HCT116 (cell line): ENCODE data around the gene GMDS. TPM values are rescaled to one million over a fixed set of nuclear protein-coding genes. Genes with fewer than 3 reads are reported as not detected.

Experiments used
- ATAC-seq: fragments of 200-7000 bp; cut with Tn5 transposase; 2 replicates; pipeline ENCODE4 v1.9.1; 2020; ENCODE audit warnings: mild to moderate bottlenecking, moderate library complexity
- BruUV-seq: library from RNA; stranded (reverse); fragments of 400-500 nt; replicated peaks from 2 replicates; lab custom pipeline; 2021; lab: Mats Ljungman, UMichigan
- CTCF ChIA-PET: fragments of 300-600 bp; sonication (Branson Sonifier 250); formaldehyde crosslinking; loops from one replicate; lab custom pipeline; 2021; ENCODE audit warnings: antibody characterized with exemption; lab: Charles Lee
- POLR2A ChIA-PET: fragments of 300-600, 350-600 bp; sonication (Branson Sonifier 250); formaldehyde crosslinking; loops from one replicate; lab custom pipeline; 2021; ENCODE audit warnings: antibody characterized with exemption; lab: Charles Lee
- RAD21 ChIA-PET, 2 experiments: fragments of 300-600 bp; sonication (Branson Sonifier 250); formaldehyde crosslinking; loops; one replicate each; lab custom pipeline; 2023; ENCODE audit warnings: low total read pairs in 2 of 2; ENCODE audit not compliant: uncharacterized antibody in 2 of 2, unreplicated experiment in 2 of 2, low non-redundant PET in 1 of 2; lab: Charles Lee
- DNase-seq: peaks from one replicate; pipeline ENCODE4 v3.0.0-alpha.2; 2010; ENCODE audit warnings: low read depth, low spot score
- H2AFZ ChIP-seq: fragments of 200-600 bp; shearing (Covaris generic), sonication (generic); 2 replicates; pipeline ENCODE4 v1.6.1; 2017; ENCODE audit warnings: low read depth, mixed run types, mixed read lengths, antibody characterized with exemption, low read length; ENCODE audit not compliant: poor library complexity, severe bottlenecking
- H3K27ac ChIP-seq: 2 replicates; pipeline ENCODE4 v1.5.1; 2012; ENCODE audit warnings: low read depth, low read length
- H3K27me3 ChIP-seq: fragments of 200-600 bp; sonication (generic); 2 replicates; pipeline ENCODE4 v1.6.1; 2016; ENCODE audit warnings: mixed run types, low read length, mixed read lengths; ENCODE audit not compliant: insufficient read depth
- H3K36me3 ChIP-seq, 2 experiments: fragments of 200-500 bp in 1 of 2; fragments of 200-600 bp in 1 of 2; sonication (Bioruptor generic) in 1 of 2; sonication (generic) in 1 of 2; 2 replicates each; pipeline versions ENCODE4 v1.5.1 to v1.6.1; 2014 to 2016; ENCODE audit warnings: low read length in 2 of 2, inconsistent platforms in 1 of 2, mixed read lengths in 1 of 2, mixed run types in 1 of 2; ENCODE audit not compliant: insufficient read depth in 2 of 2, control insufficient read depth in 1 of 2
- H3K4me1 ChIP-seq, 2 experiments: fragments of 200-600 bp in 1 of 2; sonication (generic) in 1 of 2; 2 replicates each; pipeline versions ENCODE4 v1.5.1 to v1.6.1; 2012 to 2017; ENCODE audit warnings: low read length in 2 of 2, inconsistent platforms in 1 of 2, mild to moderate bottlenecking in 1 of 2, mixed read lengths in 1 of 2, mixed run types in 1 of 2, moderate library complexity in 1 of 2; ENCODE audit not compliant: insufficient read depth in 2 of 2, control insufficient read depth in 1 of 2
- H3K4me2 ChIP-seq: fragments of 200-600 bp; sonication (generic); 2 replicates; pipeline ENCODE4 v1.6.1; 2017; ENCODE audit warnings: mixed run types, low read length, mixed read lengths
- H3K4me3 ChIP-seq, 2 experiments: fragments of 200-600 bp in 1 of 2; sonication (generic) in 1 of 2; replicated peaks in 1 of 2; 2 replicates each; pipeline ENCODE4 v1.5.1; 2011 to 2016; ENCODE audit warnings: low read length in 2 of 2, control low read depth in 1 of 2, low read depth in 1 of 2, mild to moderate bottlenecking in 1 of 2, mixed read lengths in 1 of 2, mixed run types in 1 of 2
- H3K79me2 ChIP-seq: fragments of 200-600 bp; sonication (generic); 2 replicates; pipeline ENCODE4 v1.6.1; 2017; ENCODE audit warnings: mild to moderate bottlenecking, mixed run types, low read length, moderate library complexity, mixed read lengths; ENCODE audit not compliant: insufficient read depth
- H3K9ac ChIP-seq: fragments of 200-600 bp; sonication (generic); 2 replicates; pipeline ENCODE4 v1.6.1; 2016; ENCODE audit warnings: low read length, mixed read lengths
- H3K9me2 ChIP-seq: fragments of 200-600 bp; sonication (generic), shearing (Covaris generic); 2 replicates; pipeline ENCODE4 v1.6.1; 2017; ENCODE audit warnings: mixed run types, mild to moderate bottlenecking, moderate library complexity; ENCODE audit not compliant: insufficient read depth
- H3K9me3 ChIP-seq, 2 experiments: fragments of 200-500 bp in 1 of 2; fragments of 200-600 bp in 1 of 2; sonication (Bioruptor generic) in 1 of 2; sonication (generic) in 1 of 2; 2 replicates each; pipeline ENCODE4 v1.6.1; 2014 to 2017; ENCODE audit warnings: low read length in 2 of 2, mixed read lengths in 2 of 2, inconsistent platforms in 1 of 2, low read depth in 1 of 2, mild to moderate bottlenecking in 1 of 2, mixed run types in 1 of 2, moderate library complexity in 1 of 2; ENCODE audit not compliant: control insufficient read depth in 1 of 2, insufficient read depth in 1 of 2
- H4K20me1 ChIP-seq: fragments of 200-600 bp; sonication (generic), shearing (Covaris generic); 2 replicates; pipeline ENCODE4 v1.6.1; 2017; ENCODE audit warnings: mixed run types, mild to moderate bottlenecking, moderate library complexity; ENCODE audit not compliant: insufficient read depth
- CEBPB ChIP-seq: IDR thresholded peaks from 2 replicates; pipeline ENCODE4 v1.6.1; 2012; ENCODE audit warnings: low read depth
- ELF1 ChIP-seq: IDR thresholded peaks from 2 replicates; pipeline ENCODE4 v1.6.1; 2012; ENCODE audit warnings: low read depth, borderline replicate concordance
- EZH2 ChIP-seq: fragments of 200-600 bp; sonication (generic); IDR thresholded peaks from 2 replicates; pipeline ENCODE4 v1.6.1; 2017; ENCODE audit warnings: antibody characterized with exemption, mixed run types
- EZH2phosphoT487 ChIP-seq: fragments of 200-600 bp; IDR thresholded peaks from 2 replicates; pipeline ENCODE4 v1.6.1; 2018; ENCODE audit warnings: antibody characterized with exemption, borderline replicate concordance
- POLR2A ChIP-seq: IDR thresholded peaks from 2 replicates; pipeline ENCODE4 v1.7.0; 2011; ENCODE audit warnings: borderline replicate concordance; ENCODE audit not compliant: insufficient read depth, insufficient read length; ENCODE audit errors: extremely low read depth
- POLR2AphosphoS5 ChIP-seq: IDR thresholded peaks from 2 replicates; pipeline ENCODE4 v1.6.1; 2011; ENCODE audit warnings: mild to moderate bottlenecking, low read depth, low read length, moderate library complexity
- RAD21 ChIP-seq: IDR thresholded peaks from 2 replicates; pipeline ENCODE4 v1.6.1; 2012; ENCODE audit warnings: low read depth, mild to moderate bottlenecking
- SIN3A ChIP-seq: IDR thresholded peaks from 2 replicates; pipeline ENCODE4 v1.6.1; 2012; ENCODE audit warnings: low read depth
- TCF7L2 ChIP-seq: IDR thresholded peaks from 2 replicates; pipeline ENCODE4 v1.7.0; 2011; ENCODE audit warnings: borderline replicate concordance, inconsistent platforms; ENCODE audit not compliant: insufficient read depth, insufficient read length; ENCODE audit errors: extremely low read depth
- YY1 ChIP-seq: IDR thresholded peaks from 2 replicates; pipeline ENCODE4 v1.6.1; 2011; ENCODE audit warnings: low read length, low read depth, moderate library complexity, mild to moderate bottlenecking; ENCODE audit not compliant: insufficient replicate concordance; ENCODE audit errors: extremely low read depth
- ZFX ChIP-seq: fragments of 450-650 bp; IDR thresholded peaks from 2 replicates; pipeline ENCODE4 v1.6.1; 2017
- ZNF274 ChIP-seq: fragments of 200-500 bp; sonication (Bioruptor generic); IDR thresholded peaks from 2 replicates; pipeline ENCODE4 v1.6.1; 2014; ENCODE audit warnings: mild to moderate bottlenecking, low read depth, low read length, inconsistent platforms
- intact Hi-C: fragments of 100-400 bp; cut with micrococcal nuclease; formaldehyde crosslinking; loops from 2 replicates; pipeline ENCODE4 v1.10.0; 2022
- total RNA-seq: library from RNA; stranded (reverse); gene quantifications from one replicate; pipeline ENCODE4 v1.2.1, GENCODE V29; 2021; ENCODE audit not compliant: unreplicated experiment
- TF ChIP-seq, protein P1 (sequence below): IDR thresholded peaks from 2 replicates; pipeline ENCODE4 v1.6.1; 2012
- TF ChIP-seq, protein P2 (sequence below): IDR thresholded peaks from 2 replicates; pipeline ENCODE4 v1.6.1; 2011; ENCODE audit warnings: mild to moderate bottlenecking, low read length, moderate library complexity; ENCODE audit not compliant: insufficient replicate concordance; ENCODE audit errors: extremely low read depth
- TF ChIP-seq, protein P3 (sequence below): IDR thresholded peaks from 2 replicates; pipeline ENCODE4 v1.6.1; 2012; ENCODE audit warnings: low read depth

GMDS gene
- total RNA-seq, 1 experiment from 2014 or later: 34.4 TPM

DNA sequence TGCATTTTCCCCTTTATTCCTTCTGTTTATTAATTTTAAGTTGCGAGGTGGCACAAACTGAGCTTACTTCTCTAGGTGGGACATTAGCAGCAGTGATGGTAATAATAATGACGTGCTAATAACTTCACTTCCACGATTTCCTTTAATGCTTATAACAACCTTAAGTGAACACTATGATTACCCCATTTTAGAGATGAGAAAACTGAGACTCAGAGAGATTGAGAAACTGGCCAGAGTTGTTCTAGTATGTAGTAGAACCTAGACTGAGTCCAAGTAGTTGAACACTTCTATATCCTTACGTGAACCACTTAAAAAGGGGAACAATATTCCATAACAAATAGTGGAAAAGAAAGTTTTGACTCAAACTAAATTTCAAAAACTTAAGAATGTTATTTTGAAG lies 297.5 kb downstream of the GMDS start:
- TF ChIP-seq EZH2 (no peak), ELF1 (no peak), EZH2phosphoT487 (no peak), SIN3A (no peak), POLR2A (no peak), CEBPB (no peak)
- TF ChIP-seq, protein P1, sequence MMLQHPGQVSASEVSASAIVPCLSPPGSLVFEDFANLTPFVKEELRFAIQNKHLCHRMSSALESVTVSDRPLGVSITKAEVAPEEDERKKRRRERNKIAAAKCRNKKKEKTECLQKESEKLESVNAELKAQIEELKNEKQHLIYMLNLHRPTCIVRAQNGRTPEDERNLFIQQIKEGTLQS: no peak
- TF ChIP-seq, all 23 proteins: peak for 0
- Histone ChIP-seq H3K4me2 (no peak overlapping the region), H3K79me2 (no peaks in the 10 kb centered on the region), H3K9ac (no peak overlapping the region), H3K9me3 (no peaks in the 10 kb centered on the region), H3K36me3 (no peaks in the 10 kb centered on the region), H3K4me1 (peaks cover 0 to 8% of the 10 kb centered on the region in 2 experiments; a peak in 2 of 4 replicates), H4K20me1 (no peaks in the 10 kb centered on the region), H3K9me2 (no peaks in the 10 kb centered on the region), H3K4me3 (no peak overlapping the region), H2AFZ (no peak overlapping the region), H3K27me3 (no peaks in the 10 kb centered on the region), H3K27ac (no peak overlapping the region)
- ATAC-seq: no peak
- CTCF ChIA-PET: no interaction called here
- no peak for DNase-seq
- POLR2A ChIA-PET: no interaction called here
- RAD21 ChIA-PET: no interaction called here
- BruUV-seq: no TSS peak
- intact Hi-C loops: no loop called here

DNA sequence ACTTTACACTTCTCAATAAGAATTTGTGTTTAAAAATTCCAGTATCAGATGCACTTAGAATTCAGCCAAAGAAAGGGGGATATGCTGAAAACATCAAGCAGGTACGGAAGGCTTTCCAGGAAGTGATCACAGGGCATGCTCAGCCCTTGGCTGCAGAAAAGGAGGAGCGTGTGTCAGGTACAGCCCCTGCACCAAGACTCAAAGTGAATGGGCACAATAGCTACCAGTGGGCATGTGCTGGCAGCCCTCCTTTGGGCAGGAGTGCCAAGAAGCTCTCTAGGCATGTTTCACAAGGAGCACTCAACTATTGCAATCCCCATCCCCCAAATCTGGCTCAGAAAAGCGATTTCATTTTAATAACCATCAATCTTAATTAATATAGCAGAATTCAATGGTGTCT lies 298.8 kb downstream of the GMDS start:
- Histone ChIP-seq H3K9ac (no peak overlapping the region), H3K79me2 (no peaks in the 10 kb centered on the region), H3K27ac (no peak overlapping the region), H3K4me2 (no peak overlapping the region), H3K27me3 (no peaks in the 10 kb centered on the region), H3K4me3 (no peak overlapping the region), H3K36me3 (no peaks in the 10 kb centered on the region), H3K4me1 (no peaks in the 10 kb centered on the region), H3K9me2 (no peaks in the 10 kb centered on the region), H4K20me1 (no peaks in the 10 kb centered on the region), H2AFZ (no peak overlapping the region), H3K9me3 (no peaks in the 10 kb centered on the region)
- intact Hi-C loops: no loop called here
- ATAC-seq: no peak
- no peak for DNase-seq
- ChIA-PET POLR2A (no interaction called here), CTCF (no interaction called here), RAD21 (interaction anchor here in 1 of 2 experiments (0.7 kb wide), 1 partner anchor 251 kb away, joined by 4 read pairs; no protein-coding TSS in a partner anchor)
- no TSS peak for BruUV-seq
- TF ChIP-seq POLR2A: no peak
- no peak for TF ChIP-seq RAD21
- TF ChIP-seq ZNF274: no peak
- no peak for TF ChIP-seq ZFX
- TF ChIP-seq YY1: no peak
- TF ChIP-seq, protein P2, sequence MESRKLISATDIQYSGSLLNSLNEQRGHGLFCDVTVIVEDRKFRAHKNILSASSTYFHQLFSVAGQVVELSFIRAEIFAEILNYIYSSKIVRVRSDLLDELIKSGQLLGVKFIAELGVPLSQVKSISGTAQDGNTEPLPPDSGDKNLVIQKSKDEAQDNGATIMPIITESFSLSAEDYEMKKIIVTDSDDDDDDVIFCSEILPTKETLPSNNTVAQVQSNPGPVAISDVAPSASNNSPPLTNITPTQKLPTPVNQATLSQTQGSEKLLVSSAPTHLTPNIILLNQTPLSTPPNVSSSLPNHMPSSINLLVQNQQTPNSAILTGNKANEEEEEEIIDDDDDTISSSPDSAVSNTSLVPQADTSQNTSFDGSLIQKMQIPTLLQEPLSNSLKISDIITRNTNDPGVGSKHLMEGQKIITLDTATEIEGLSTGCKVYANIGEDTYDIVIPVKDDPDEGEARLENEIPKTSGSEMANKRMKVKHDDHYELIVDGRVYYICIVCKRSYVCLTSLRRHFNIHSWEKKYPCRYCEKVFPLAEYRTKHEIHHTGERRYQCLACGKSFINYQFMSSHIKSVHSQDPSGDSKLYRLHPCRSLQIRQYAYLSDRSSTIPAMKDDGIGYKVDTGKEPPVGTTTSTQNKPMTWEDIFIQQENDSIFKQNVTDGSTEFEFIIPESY: no peak
- no peak for TF ChIP-seq CEBPB
- TF ChIP-seq EZH2phosphoT487: no peak
- TF ChIP-seq TCF7L2: no peak
- TF ChIP-seq ELF1: no peak
- TF ChIP-seq POLR2AphosphoS5: no peak
- TF ChIP-seq, protein P3, sequence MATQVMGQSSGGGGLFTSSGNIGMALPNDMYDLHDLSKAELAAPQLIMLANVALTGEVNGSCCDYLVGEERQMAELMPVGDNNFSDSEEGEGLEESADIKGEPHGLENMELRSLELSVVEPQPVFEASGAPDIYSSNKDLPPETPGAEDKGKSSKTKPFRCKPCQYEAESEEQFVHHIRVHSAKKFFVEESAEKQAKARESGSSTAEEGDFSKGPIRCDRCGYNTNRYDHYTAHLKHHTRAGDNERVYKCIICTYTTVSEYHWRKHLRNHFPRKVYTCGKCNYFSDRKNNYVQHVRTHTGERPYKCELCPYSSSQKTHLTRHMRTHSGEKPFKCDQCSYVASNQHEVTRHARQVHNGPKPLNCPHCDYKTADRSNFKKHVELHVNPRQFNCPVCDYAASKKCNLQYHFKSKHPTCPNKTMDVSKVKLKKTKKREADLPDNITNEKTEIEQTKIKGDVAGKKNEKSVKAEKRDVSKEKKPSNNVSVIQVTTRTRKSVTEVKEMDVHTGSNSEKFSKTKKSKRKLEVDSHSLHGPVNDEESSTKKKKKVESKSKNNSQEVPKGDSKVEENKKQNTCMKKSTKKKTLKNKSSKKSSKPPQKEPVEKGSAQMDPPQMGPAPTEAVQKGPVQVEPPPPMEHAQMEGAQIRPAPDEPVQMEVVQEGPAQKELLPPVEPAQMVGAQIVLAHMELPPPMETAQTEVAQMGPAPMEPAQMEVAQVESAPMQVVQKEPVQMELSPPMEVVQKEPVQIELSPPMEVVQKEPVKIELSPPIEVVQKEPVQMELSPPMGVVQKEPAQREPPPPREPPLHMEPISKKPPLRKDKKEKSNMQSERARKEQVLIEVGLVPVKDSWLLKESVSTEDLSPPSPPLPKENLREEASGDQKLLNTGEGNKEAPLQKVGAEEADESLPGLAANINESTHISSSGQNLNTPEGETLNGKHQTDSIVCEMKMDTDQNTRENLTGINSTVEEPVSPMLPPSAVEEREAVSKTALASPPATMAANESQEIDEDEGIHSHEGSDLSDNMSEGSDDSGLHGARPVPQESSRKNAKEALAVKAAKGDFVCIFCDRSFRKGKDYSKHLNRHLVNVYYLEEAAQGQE: no peak
